GM12801 (cell line): ENCODE measurements around the gene CMYA5.

Experiments used
- TF ChIP-seq, protein P1 (sequence below): IDR thresholded peaks from one replicate; pipeline ENCODE4 v1.5.1; 2011; ENCODE audit warnings: control low read depth; ENCODE audit not compliant: insufficient read length; ENCODE audit errors: extremely low read depth

The CMYA5 gene

DNA sequence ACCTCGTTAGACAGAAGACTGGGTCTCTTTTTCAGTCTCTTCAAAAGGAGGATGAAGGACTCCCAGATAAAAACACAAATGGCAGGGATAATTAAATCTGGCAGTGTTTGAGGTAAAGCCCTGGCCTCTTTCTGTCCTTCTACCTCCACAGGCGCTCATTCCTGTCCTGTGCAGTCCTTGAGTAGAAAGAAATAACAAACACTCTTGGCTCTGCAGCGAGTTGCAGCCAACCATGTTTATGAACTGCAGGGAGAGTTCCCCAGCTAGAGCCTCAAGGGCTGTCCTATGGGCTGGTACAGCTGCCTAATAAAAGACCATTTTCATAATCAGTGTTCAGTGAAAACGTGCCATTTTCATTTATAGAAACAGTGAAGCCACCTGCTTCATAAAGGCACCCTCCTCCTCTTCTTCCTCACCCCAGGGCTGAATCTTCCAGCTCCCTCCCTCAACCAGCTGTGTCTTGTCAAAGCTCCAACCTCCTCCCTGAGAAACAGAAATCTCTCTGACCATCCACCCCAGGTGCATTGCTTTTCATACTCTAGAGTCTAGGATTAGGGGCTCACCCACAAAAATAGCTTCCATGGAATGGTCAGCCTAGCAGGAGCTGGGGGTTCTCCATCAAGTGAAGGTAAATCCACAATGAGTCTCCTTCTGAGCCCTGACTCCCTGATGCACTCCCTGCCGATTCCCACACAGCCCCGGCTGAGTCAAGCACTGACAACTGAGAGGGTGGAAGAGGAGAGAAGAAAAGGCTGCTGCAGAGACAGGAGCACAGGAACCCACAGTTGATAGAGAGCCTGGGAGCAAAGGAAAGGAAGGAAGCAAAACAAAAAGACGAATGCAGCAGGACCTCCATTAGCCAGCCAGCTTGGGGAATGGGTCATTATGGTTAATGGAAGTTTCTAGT is 150.7 kb downstream of the CMYA5 start:
- TF ChIP-seq, protein P1, sequence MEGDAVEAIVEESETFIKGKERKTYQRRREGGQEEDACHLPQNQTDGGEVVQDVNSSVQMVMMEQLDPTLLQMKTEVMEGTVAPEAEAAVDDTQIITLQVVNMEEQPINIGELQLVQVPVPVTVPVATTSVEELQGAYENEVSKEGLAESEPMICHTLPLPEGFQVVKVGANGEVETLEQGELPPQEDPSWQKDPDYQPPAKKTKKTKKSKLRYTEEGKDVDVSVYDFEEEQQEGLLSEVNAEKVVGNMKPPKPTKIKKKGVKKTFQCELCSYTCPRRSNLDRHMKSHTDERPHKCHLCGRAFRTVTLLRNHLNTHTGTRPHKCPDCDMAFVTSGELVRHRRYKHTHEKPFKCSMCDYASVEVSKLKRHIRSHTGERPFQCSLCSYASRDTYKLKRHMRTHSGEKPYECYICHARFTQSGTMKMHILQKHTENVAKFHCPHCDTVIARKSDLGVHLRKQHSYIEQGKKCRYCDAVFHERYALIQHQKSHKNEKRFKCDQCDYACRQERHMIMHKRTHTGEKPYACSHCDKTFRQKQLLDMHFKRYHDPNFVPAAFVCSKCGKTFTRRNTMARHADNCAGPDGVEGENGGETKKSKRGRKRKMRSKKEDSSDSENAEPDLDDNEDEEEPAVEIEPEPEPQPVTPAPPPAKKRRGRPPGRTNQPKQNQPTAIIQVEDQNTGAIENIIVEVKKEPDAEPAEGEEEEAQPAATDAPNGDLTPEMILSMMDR = no peak

DNA sequence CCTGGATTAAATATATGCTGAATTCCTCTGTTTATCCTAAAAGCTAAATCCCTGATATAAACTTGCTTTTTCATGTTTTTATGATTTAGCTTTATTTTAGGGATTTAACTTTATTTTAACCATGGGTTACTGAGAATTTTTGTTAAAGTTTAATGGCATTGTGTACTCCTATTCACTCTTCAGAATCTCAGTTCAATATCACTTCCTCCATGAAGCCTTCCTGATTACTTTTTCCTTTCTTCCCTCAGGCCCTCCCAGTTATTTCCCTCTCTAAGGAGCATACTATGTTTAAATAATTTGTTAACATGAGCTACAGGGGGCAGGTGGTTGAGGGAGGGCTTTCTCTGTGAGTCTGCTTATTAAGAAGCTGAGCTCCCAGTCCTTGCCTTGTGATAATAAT is 151.5 kb downstream of the CMYA5 start:
- TF ChIP-seq, protein P1 = no peak

DNA sequence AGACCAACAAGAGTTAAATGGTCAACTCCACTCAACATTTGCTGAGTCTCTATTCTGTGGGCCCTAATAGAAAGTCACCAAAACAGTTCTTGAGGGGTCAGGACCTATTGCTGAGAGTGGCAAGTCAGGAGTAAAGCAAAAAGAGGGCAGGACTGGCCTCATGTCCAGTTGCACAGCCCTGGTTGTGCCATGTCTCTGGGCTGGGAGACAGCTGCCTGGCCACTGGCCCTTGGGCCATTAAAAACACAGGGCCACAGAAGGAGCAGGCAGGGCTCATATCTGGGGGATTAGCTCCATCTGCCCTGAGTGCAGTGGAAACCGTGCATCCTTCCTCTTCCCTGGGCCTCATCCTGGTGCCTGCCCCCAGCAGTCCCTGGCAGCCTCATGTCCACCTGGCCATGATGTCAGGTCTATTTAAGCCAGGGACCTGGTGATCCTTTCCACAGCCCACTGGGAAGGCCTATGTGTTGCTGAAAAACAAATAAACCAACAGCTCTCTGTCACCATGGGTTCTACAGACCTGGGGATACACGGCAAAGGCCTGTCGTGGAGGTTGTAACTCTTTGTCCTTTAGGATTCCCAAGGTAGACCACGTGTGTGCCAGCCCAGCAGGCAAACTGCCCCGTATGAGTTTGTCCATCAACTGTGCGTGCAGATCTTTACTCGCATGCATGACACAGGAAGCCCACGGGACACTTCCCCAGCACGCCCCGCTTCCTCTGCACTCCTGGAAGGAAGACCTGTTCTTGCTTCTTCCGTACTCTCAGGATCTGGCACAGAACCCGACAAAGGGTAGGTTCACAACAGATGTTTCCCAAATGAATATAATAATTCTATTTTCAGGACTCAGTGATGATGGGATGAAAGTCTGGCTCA is 152.6 kb downstream of the CMYA5 start:
- TF ChIP-seq, protein P1 = no peak

DNA sequence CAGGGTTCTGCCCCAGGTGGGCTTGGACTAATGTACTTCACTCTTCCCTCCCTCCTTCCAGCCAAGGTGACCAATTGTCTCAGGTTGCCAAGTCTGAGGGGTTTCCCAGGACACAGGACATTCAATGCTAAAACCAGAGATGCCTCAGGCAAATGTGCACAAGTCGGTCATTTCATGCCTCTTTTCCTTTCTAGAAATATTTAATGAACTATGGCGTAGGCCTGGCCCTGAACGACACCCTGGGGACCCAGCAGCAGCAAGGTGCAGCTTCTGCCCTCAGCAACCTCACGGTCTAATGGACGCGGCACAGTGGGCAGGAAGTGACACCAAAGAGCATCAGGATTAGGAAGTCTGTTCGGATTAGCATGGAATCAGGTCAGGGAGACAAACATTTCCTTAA is 153.4 kb downstream of the CMYA5 start:
- TF ChIP-seq, protein P1 = no peak

DNA sequence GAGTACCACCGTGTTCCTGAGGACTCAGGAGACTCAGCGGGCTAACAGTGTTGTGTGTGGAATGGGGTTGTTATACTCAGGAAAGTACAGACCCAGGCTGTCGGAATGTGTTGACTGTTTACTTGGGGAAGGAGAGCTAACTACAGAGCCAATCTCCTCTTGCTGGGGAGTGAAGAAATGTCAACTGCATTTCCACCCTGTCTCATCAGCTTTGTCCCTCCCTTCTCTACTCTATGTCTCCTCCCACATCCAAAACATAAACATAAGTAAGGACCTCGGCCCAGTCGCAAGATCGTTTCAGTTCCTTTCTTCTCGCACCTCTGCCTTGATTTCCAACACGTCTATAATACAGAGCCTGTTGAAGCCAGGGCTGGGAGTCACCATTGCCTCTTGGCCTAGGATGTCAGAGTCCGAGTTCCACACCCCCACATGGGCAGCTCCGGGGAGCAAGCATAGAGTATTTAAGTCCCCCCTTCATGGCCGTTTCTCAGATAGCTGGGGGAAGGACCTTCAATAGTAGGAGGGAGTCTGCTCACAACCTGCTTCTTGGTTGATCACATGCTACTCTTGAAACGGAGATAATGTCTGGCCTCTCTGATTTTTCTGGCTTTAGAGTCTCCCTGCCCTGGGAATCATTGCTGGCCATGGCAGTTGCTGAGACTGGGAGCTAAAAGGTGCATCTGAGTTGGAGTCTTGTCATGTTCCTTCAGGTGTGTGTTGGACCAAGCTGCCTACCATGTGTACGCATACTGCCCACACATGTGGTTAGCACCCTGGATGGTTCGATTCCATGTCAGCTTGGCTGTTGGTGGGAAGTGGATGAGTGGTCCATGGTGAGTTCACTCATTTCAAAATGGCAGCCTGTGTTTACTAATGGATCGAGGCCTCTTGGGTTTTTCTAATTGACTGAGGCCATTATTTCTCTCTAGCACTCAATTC is 154.1 kb downstream of the CMYA5 start:
- TF ChIP-seq, protein P1 = no peak

DNA sequence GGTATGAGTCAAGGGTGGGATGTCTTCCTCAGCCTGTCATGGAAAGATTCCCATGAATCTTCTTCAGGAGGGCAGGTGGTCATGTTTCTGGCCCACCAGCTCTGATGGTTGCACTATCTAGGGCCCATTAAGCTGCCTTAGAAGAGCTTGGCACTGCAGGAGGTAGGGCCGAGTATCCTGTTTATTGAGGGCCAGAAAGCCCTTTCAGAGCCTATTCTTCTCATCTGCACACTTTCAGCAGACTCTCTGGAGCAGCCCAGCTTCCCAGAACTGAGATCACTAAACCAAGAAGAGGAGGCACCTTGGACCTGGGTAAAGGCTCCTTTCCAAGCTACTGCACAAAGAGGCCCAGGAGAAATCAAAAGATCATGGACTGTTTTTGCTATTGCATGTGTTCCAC is 154.9 kb downstream of the CMYA5 start:
- TF ChIP-seq, protein P1 = no peak
